Keratinocyte (primary cell): ENCODE results near the gene SLC32A1. TPM values are rescaled to one million over a fixed set of nuclear protein-coding genes. Genes with fewer than 3 reads are reported as not detected.

Experiments used
- DNase-seq: peaks from one replicate; pipeline ENCODE4 v3.0.0-alpha.2; 2011; ENCODE audit warnings: low read depth, missing footprints, low spot score
- FAIRE-seq: peaks from 2 replicates; lab custom pipeline; 2011; peaks lifted over from hg19 to GRCh38; lab: Jason Lieb, UNC
- H2AFZ ChIP-seq: 2 replicates; pipeline ENCODE4 v1.6.0; 2012; ENCODE audit warnings: low read length, control low read depth, inconsistent platforms; ENCODE audit not compliant: control insufficient read depth
- H3K27ac ChIP-seq: 2 replicates; pipeline ENCODE4 v1.5.1; 2011; ENCODE audit warnings: low read length; ENCODE audit not compliant: control insufficient read depth, insufficient read depth
- H3K27me3 ChIP-seq: 3 replicates; pipeline ENCODE4 v1.6.0; 2011; ENCODE audit warnings: low read length; ENCODE audit not compliant: control insufficient read depth, insufficient read depth; ENCODE audit errors: extremely low read depth
- H3K36me3 ChIP-seq, 2 experiments: 2 replicates in 1 of 2; 3 replicates in 1 of 2; pipeline ENCODE4 v1.5.1; 2011; ENCODE audit warnings: low read length in 2 of 2, mild to moderate bottlenecking in 1 of 2; ENCODE audit not compliant: control insufficient read depth in 2 of 2, insufficient read depth in 2 of 2; ENCODE audit errors: extremely low read depth in 1 of 2
- H3K4me1 ChIP-seq: 3 replicates; pipeline ENCODE4 v1.5.1; 2011; ENCODE audit warnings: low read length; ENCODE audit not compliant: control insufficient read depth, insufficient read depth; ENCODE audit errors: extremely low read depth
- H3K4me2 ChIP-seq: 3 replicates; pipeline ENCODE4 v1.6.0; 2011; ENCODE audit warnings: low read depth, low read length; ENCODE audit not compliant: control insufficient read depth, insufficient read depth; ENCODE audit errors: extremely low read depth
- H3K4me3 ChIP-seq, 3 experiments: fragments of 200-600 bp in 1 of 3; sonication (generic) in 1 of 3; 2 replicates in 2 of 3; 3 replicates in 1 of 3; pipeline ENCODE4 v1.5.1; 2011 to 2016; ENCODE audit warnings: low read length in 3 of 3, mild to moderate bottlenecking in 3 of 3, control low read depth in 2 of 3, inconsistent platforms in 1 of 3, low read depth in 1 of 3, mixed read lengths in 1 of 3, mixed run types in 1 of 3, moderate library complexity in 1 of 3; ENCODE audit not compliant: control insufficient read depth in 2 of 3, insufficient read depth in 2 of 3; ENCODE audit errors: extremely low read depth in 1 of 3
- H3K79me2 ChIP-seq: 2 replicates; pipeline ENCODE4 v1.6.0; 2012; ENCODE audit warnings: low read length; ENCODE audit not compliant: control insufficient read depth, insufficient read depth
- H3K9ac ChIP-seq: 3 replicates; pipeline ENCODE4 v1.6.0; 2011; ENCODE audit warnings: low read length; ENCODE audit not compliant: control insufficient read depth, insufficient read depth; ENCODE audit errors: extremely low read depth
- H3K9me1 ChIP-seq: 3 replicates; pipeline ENCODE4 v1.6.0; 2011; ENCODE audit warnings: low read length; ENCODE audit not compliant: control insufficient read depth, insufficient read depth; ENCODE audit errors: extremely low read depth
- H3K9me3 ChIP-seq: 2 replicates; pipeline ENCODE4 v1.5.1; 2012; ENCODE audit warnings: low read depth, low read length; ENCODE audit not compliant: control insufficient read depth
- H4K20me1 ChIP-seq: 3 replicates; pipeline ENCODE4 v1.6.0; 2011; ENCODE audit warnings: low read length; ENCODE audit not compliant: control insufficient read depth, insufficient read depth; ENCODE audit errors: extremely low read depth
- CTCF ChIP-seq, 3 experiments: IDR thresholded peaks in 1 of 3; conservative IDR thresholded peaks in 1 of 3; optimal IDR thresholded peaks in 1 of 3; 2 replicates in 2 of 3; 3 replicates in 1 of 3; pipeline versions ENCODE3 to v1.5.1; 2011; ENCODE audit warnings: low read length in 3 of 3, mild to moderate bottlenecking in 3 of 3, moderate library complexity in 2 of 3, control low read depth in 1 of 3, inconsistent platforms in 1 of 3; ENCODE audit not compliant: insufficient read depth in 2 of 3; ENCODE audit errors: extremely low read depth in 1 of 3
- EZH2 ChIP-seq: IDR thresholded peaks from one replicate; pipeline ENCODE4 v1.6.1; 2012; ENCODE audit warnings: inconsistent platforms, mild to moderate bottlenecking, low read length, moderate library complexity
- dilution Hi-C: fragments of 300-500 bp; cut with MboI; formaldehyde crosslinking; loops from one replicate; pipeline ENCODE4 v1.7.0; 2020; ENCODE audit warnings: low sequenced_read_pairs; ENCODE audit not compliant: extremely low pct_ligation_motif_present
- polyA plus RNA-seq, 5 experiments: library from polyadenylated mRNA; depleted of rRNA in 3 of 5; stranded (reverse) in 3 of 5; stranded (forward) in 1 of 5; unstranded in 1 of 5; fragments of >200 nt; gene quantifications; 1 replicate in 1 of 5; 2 replicates in 3 of 5; 3 replicates in 1 of 5; pipeline versions ENCODE4 v1.2.1 to v1.2.3, GENCODE V29; 2011 to 2012; ENCODE audit warnings: missing spikeins in 2 of 5, low read depth in 1 of 5, low replicate concordance in 1 of 5

SLC32A1 gene
- polyA plus RNA-seq, 1 donor (not counting 4 experiments of a cell fraction or from before 2014, with no cell fraction given) = not detected

GRCh38 chr20:38704136-38704535 is 20.1 kb upstream of the SLC32A1 start:
- Histone ChIP-seq H3K4me2 (no peak overlapping the region), H3K9me3 (no peaks in the 10 kb centered on the region), H4K20me1 (no peaks in the 10 kb centered on the region), H3K79me2 (no peaks in the 10 kb centered on the region), H2AFZ (no peak overlapping the region), H3K9ac (no peak overlapping the region), H3K9me1 (no peaks in the 10 kb centered on the region), H3K27me3 (peaks cover 10% of the 10 kb centered on the region), H3K36me3 (no peaks in the 10 kb centered on the region), H3K27ac (no peak overlapping the region), H3K4me1 (no peaks in the 10 kb centered on the region), H3K4me3 (no peak overlapping the region)
- no peak for TF ChIP-seq CTCF (optimal IDR thresholded peaks at IDR 0.05 in 1 of 3, IDR thresholded peaks at IDR 0.05 in 1 of 3, conservative IDR thresholded peaks at IDR 0.05 in 1 of 3; ENCODE audit: extremely low read depth in 1 of 3, insufficient read depth in 2 of 3, low read length in 3 of 3)
- no peak for TF ChIP-seq EZH2
- dilution Hi-C loops = no loop called here
- FAIRE-seq (no peak), DNase-seq (no peak)

- Histone ChIP-seq H2AFZ (no peak overlapping the region), H3K4me3 (no peak overlapping the region), H4K20me1 (no peaks in the 10 kb centered on the region), H3K9me1 (no peaks in the 10 kb centered on the region), H3K36me3 (no peaks in the 10 kb centered on the region), H3K79me2 (no peaks in the 10 kb centered on the region), H3K9ac (no peak overlapping the region), H3K27me3 (no peaks in the 10 kb centered on the region), H3K9me3 (no peaks in the 10 kb centered on the region), H3K4me2 (no peak overlapping the region), H3K4me1 (no peaks in the 10 kb centered on the region), H3K27ac (no peak overlapping the region)
- dilution Hi-C loops = no loop called here
- TF ChIP-seq EZH2 (no peak), CTCF (optimal IDR thresholded peaks at IDR 0.05 in 1 of 3, IDR thresholded peaks at IDR 0.05 in 1 of 3, conservative IDR thresholded peaks at IDR 0.05 in 1 of 3; ENCODE audit: extremely low read depth in 1 of 3, insufficient read depth in 2 of 3, low read length in 3 of 3) (no peak)
- no peak for FAIRE-seq
- DNase-seq = no peak
These were observed 17.8 kb upstream of the SLC32A1 start for GRCh38 chr20:38706509-38706908.
